D721Med (cell line): ENCODE data around the gene HEATR1.

ENCODE experiments used
- DNase-seq: peaks from one replicate; pipeline ENCODE4 v3.0.0; 2011; ENCODE audit warnings: low spot score; ENCODE audit not compliant: insufficient read length
- FAIRE-seq: peaks from 2 replicates; lab custom pipeline; 2011; peaks lifted over from hg19 to GRCh38; lab: Jason Lieb, UNC
- CTCF ChIP-seq: IDR thresholded peaks from 2 replicates; pipeline ENCODE4 v1.5.1; 2012; ENCODE audit warnings: mild to moderate bottlenecking, control low read depth; ENCODE audit not compliant: insufficient read depth; ENCODE audit errors: missing control alignments

HEATR1 gene

GRCh38 chr1:236501093-236501492 is 103.2 kb downstream of the HEATR1 start:
- DNase-seq (no peak), FAIRE-seq (no peak)
- TF ChIP-seq CTCF = no peak
